Activated CD4-positive, alpha-beta memory T cell treated with anti-CD3 and anti-CD28 coated beads, Interleukin-2, amount 10 ng/mL, durations not matched to agents 7 days and 5 days (primary cell): ENCODE measurements around the gene KMT5C. TPM values are rescaled to one million over a fixed set of nuclear protein-coding genes. Genes with fewer than 3 reads are reported as not detected.

ENCODE experiments used
- CTCF ChIA-PET: fragments of 350-600 bp; sonication (Branson Sonifier 250); formaldehyde crosslinking; loops from one replicate; lab custom pipeline; 2021; ENCODE audit warnings: antibody characterized with exemption, inconsistent platforms; lab: Charles Lee
- POLR2A ChIA-PET: fragments of 350-600 bp; sonication (Branson Sonifier 250); formaldehyde crosslinking; loops from one replicate; lab custom pipeline; 2021; ENCODE audit warnings: antibody characterized with exemption; lab: Charles Lee
- DNase-seq: peaks from one replicate; pipeline ENCODE4 v3.0.0-alpha.2; 2020
- H3K27ac Mint-ChIP-seq: one replicate; pipeline ENCODE4 v1.8.0; 2021; ENCODE audit warnings: mild to moderate bottlenecking, mixed read lengths
- H3K27me3 Mint-ChIP-seq: one replicate; pipeline ENCODE4 v1.8.0; 2021; ENCODE audit warnings: mixed read lengths
- H3K36me3 Mint-ChIP-seq: one replicate; pipeline ENCODE4 v1.8.0; 2021; ENCODE audit warnings: low read depth, mixed read lengths
- H3K4me1 Mint-ChIP-seq: one replicate; pipeline ENCODE4 v1.8.0; 2021; ENCODE audit warnings: mixed read lengths
- H3K4me3 Mint-ChIP-seq: one replicate; pipeline ENCODE4 v1.8.0; 2021; ENCODE audit warnings: mild to moderate bottlenecking, mixed read lengths
- H3K9me3 Mint-ChIP-seq: one replicate; pipeline ENCODE4 v1.8.0; 2021; ENCODE audit warnings: mixed read lengths
- total RNA-seq, 2 experiments: library from RNA; stranded (reverse); gene quantifications; one replicate each; pipeline ENCODE4 v1.2.3, GENCODE V29; 2021

Gene KMT5C
- total RNA-seq, 2 experiments from 2014 or later, result 27.2 to 28.9 TPM

GRCh38 chr19:55353356-55353802, 13.7 kb downstream of the KMT5C start:
- no peak overlapping the region for H3K27ac Mint-ChIP-seq
- ChIA-PET CTCF (no interaction called here), POLR2A (interaction anchor here (0.9 to 2.5 kb wide), 3 partner anchors 14 to 235 kb away, joined by 3 to 13 read pairs (median 3); partner anchors contain the start of genes KMT5C and UBE2S)
- H3K4me1 Mint-ChIP-seq, result peaks cover 34% of the 10 kb centered on the region
- H3K9me3 Mint-ChIP-seq, result no peaks in the 10 kb centered on the region
- H3K27me3 Mint-ChIP-seq, result peaks cover 46% of the 10 kb centered on the region
- H3K36me3 Mint-ChIP-seq, result no peaks in the 10 kb centered on the region
- H3K4me3 Mint-ChIP-seq, result peak overlapping the region; percentile 67
- DNase-seq, result no peak

DNA sequence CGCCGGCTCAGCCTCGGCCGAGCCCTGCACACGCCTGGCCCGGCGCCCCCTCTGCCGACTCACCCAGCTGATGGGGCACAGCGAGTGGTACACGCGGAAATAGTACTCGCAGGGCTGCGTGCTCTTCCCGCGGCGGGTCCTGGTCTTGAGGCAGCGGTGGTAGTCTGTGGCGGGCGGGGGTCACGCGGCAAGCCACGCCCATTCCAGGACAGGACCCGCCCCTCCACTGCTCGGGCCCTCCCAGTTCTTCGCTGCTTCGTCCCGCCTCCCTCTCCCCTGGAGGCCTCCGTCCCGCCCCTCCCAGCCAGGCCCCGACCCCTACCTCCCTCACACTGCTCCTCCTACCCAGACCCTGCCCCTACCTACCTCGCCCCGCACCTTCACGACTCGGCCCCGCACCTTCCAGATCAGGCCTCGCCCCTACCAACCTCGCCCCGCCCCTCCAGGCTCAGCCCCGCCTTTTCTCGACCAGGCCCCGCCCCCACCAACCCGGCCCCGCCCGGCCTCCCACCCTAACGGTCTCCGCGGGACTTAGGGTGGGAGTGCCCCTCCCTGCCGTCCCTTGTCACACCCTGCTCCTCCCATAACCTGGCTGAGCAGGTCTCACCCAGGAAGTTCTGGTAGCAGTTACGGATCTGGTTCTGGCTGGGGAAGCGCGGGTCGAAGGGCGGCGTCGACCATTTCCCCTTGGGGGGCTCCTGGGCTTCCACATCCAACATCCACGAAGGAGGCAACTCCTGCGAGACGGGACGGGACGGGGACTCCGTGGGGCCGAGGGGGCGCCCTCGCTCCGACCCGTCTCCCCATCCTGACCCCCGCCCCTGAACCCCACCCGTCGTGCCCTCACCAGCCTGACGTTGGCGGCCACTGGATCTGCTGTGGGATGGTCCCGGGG, 14.4 kb downstream of the KMT5C start:
- Mint-ChIP-seq H3K4me3 (peak overlapping the region; percentile 67), H3K27me3 (peaks cover 46% of the 10 kb centered on the region), H3K9me3 (no peaks in the 10 kb centered on the region), H3K4me1 (peaks cover 34% of the 10 kb centered on the region), H3K27ac (no peak overlapping the region), H3K36me3 (no peaks in the 10 kb centered on the region)
- DNase-seq, result peak; percentile 71
- ChIA-PET CTCF (no interaction called here), POLR2A (interaction anchor here (0.9 to 2.5 kb wide), 3 partner anchors 15 to 236 kb away, joined by 3 to 13 read pairs (median 3); partner anchors contain the start of genes KMT5C and UBE2S)

- Mint-ChIP-seq H3K27ac (no peak within 1 kb of the TSS), H3K36me3 (no peaks in the 10 kb centered on the region), H3K4me3 (peak within 1 kb of the TSS; percentile 67), H3K4me1 (peaks cover 34% of the 10 kb centered on the region), H3K27me3 (peaks cover 46% of the 10 kb centered on the region), H3K9me3 (no peaks in the 10 kb centered on the region)
- DNase-seq, result no peak
- CTCF ChIA-PET, result interaction anchor here (1.7 kb wide), 1 partner anchor 16 kb away, joined by 4 read pairs; the partner anchor contains the start of gene KMT5C
- POLR2A ChIA-PET, result no interaction called here
These were observed 15.1 kb downstream of the KMT5C start, which contains the start of gene COX6B2 for GRCh38 chr19:55354698-55355212. COX6B2 (minus strand) TSS chr19:55354719; CDS start chr19:55354521, 198 bp downstream.

DNA sequence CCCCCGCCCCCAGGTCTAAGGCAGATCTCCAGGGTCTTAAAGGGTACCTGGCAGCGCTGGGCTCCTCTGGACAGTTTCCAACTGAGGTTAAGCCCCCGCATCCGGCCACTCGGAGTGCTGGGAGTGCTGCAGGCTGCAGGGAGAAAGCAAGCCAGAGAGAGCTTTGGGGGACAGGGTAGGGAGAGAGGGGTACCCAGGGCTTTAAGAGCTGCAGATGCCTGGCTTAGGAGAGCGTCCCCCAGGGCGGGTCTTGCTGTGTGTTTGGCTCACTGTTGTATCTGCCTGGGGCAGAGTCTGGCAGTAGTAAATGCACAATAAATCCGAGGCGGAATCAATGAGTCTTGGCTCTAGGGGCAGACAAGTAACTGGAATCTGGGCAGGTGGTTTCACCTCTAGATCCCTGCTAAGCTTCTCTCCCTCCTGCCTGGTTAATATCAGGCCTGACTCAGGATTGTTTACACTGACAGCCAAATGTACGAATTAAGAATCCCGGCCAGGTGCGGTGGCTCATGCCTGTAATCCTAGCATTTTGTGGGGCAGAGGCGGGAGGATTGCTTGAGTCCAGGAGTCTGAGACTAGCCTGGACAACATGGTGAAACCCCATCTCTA, 15.6 kb downstream of the KMT5C start:
- no peaks in the 10 kb centered on the region for H3K9me3 Mint-ChIP-seq
- H3K4me3 Mint-ChIP-seq, result no peak overlapping the region
- peaks cover 34% of the 10 kb centered on the region for H3K4me1 Mint-ChIP-seq
- H3K27ac Mint-ChIP-seq, result no peak overlapping the region
- POLR2A ChIA-PET, result interaction anchor here (1.1 kb wide), 1 partner anchor 17 kb away, joined by 4 read pairs; no protein-coding TSS in a partner anchor
- peaks cover 46% of the 10 kb centered on the region for H3K27me3 Mint-ChIP-seq
- no peaks in the 10 kb centered on the region for H3K36me3 Mint-ChIP-seq
- DNase-seq, result no peak
- CTCF ChIA-PET, result interaction anchor here (0.6 to 1.7 kb wide), 2 partner anchors 13 to 16 kb away, joined by 3 to 4 read pairs; partner anchors contain the start of gene KMT5C

- Mint-ChIP-seq H3K27ac (no peak overlapping the region), H3K36me3 (no peaks in the 10 kb centered on the region), H3K4me1 (peaks cover 4% of the 10 kb centered on the region), H3K27me3 (peaks cover 21% of the 10 kb centered on the region), H3K9me3 (no peaks in the 10 kb centered on the region), H3K4me3 (no peak overlapping the region)
- ChIA-PET POLR2A (no interaction called here), CTCF (no interaction called here)
- no peak for DNase-seq
These were observed 18.8 kb downstream of the KMT5C start for GRCh38 chr19:55358493-55358892.

DNA sequence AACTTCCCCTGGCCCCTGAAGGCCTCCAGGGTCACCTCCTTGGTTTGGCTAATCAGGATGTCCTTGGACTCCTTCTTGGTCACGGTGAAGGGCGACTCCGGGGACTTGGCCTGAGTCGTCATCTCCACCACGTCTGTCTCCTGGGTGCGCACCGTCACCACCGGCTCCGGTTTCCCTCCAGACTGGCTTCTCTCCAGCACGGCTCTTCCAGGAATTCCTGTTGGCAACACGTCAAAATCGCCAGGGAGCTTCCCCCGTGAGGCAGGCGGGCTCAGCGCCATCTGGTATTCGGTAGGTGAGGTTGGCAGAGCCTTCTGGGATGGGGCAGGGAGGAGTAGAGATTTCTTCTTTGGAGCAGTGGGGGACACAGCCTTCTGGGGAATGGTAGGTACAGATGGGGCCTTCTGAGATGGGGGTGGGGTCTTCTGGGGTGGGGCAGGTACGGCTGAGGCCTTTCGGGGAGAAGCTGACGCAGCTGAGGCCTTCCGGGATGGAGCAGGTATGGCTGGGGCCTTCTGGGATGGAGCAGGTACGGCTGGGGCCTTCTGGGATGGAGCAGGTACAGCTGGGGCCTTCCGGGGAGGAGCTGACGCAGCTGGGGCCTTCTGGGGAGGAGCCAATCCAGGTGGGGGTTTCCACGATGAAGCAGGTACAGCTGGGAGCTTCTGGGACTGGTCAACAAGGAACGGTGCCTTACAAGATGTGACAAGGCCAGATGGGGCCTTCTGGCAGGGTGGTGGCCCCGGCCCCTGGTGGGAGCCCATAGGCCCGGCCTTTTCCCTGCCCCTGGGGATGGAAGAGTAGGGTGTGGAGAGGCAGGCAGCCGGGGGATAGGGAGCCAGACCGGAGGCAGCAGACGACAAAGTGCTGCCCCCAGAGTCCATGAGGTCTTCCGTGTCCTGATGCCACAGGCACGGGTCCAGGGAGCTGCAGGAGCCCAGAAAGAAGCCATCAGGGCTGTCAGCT, 19.6 kb downstream of the KMT5C start:
- ChIA-PET POLR2A (interaction anchor here (1.2 kb wide), 1 partner anchor 48 kb away, joined by 4 read pairs; the partner anchor contains the start of gene UBE2S), CTCF (no interaction called here)
- Mint-ChIP-seq H3K36me3 (no peaks in the 10 kb centered on the region), H3K27ac (no peak overlapping the region), H3K9me3 (no peaks in the 10 kb centered on the region), H3K4me1 (no peaks in the 10 kb centered on the region), H3K27me3 (peaks cover 16% of the 10 kb centered on the region), H3K4me3 (no peak overlapping the region)
- no peak for DNase-seq

DNA sequence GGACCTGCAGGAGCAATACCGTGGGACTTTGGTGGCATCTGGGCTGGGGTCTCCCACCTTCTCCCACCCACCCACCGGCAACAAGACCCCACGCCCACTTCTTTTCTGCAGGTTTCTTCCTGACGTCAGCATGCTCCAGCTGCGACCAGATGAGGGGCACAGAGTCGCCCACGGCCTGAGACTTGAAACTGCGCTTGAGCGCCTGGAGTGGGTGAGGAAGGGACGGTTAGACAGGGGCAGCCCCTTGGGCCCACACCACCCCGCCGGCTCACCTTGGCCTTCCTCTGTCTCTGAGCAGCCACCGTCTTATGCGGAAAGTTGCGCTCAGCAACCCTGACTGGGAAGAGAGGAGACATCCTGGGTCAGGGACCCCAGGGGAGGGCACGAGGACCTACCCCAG, 21.2 kb downstream of the KMT5C start:
- Mint-ChIP-seq H3K4me1 (no peaks in the 10 kb centered on the region), H3K4me3 (no peak overlapping the region), H3K36me3 (no peaks in the 10 kb centered on the region), H3K9me3 (no peaks in the 10 kb centered on the region), H3K27me3 (peaks cover 9% of the 10 kb centered on the region), H3K27ac (no peak overlapping the region)
- DNase-seq, result no peak
- ChIA-PET CTCF (no interaction called here), POLR2A (no interaction called here)

- CTCF ChIA-PET, result no interaction called here
- POLR2A ChIA-PET, result no interaction called here
- Mint-ChIP-seq H3K36me3 (no peaks in the 10 kb centered on the region), H3K27me3 (peaks cover 8% of the 10 kb centered on the region), H3K27ac (no peak overlapping the region), H3K4me3 (no peak overlapping the region), H3K4me1 (no peaks in the 10 kb centered on the region), H3K9me3 (no peaks in the 10 kb centered on the region)
- no peak for DNase-seq
These were observed 22.7 kb downstream of the KMT5C start for GRCh38 chr19:55362174-55362989.

DNA sequence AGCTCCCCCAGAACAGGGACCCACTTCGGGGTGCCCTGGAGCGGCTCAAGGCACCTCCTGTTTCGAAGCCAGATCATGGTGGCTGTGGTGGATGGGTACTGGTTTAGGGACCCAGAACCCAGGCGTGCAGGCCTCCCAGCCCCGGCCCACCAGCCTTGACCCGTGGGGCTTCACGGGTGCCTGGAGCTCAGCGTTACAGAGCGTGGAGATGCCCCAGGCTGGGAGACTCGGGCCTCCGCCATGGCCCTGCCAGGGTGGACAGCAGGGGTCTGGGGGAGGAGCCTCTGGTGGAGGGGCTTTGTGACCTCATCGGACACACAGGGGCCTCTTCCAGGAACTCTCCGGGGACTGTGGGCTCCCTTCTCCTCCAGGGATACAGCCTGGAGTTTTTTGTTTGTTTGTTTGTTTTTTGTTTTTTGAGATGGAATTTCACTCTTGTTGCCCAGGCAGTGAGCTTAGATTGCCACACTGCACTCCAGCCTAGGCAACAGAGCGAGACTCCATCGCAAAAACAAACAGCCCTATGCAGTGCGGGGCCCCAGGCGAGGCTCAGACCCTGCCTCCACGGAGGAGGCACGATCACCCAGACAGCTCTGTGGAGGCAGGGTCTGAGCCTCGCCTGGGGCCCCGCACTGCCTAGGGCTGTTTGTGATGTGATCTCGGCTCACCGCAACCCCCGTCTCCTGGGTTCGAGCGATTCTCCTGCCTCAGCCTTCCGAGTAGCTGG, 23.5 kb downstream of the KMT5C start, which contains the start of gene GARIN5B:
Gene GARIN5B, minus strand, starts transcription at position 271 of the 727 bp plus-strand sequence. Its CDS starts 194 bp downstream, at position 77.
- Mint-ChIP-seq H3K4me3 (no peak within 1 kb of the TSS), H3K36me3 (no peaks in the 10 kb centered on the region), H3K27me3 (peaks cover 9% of the 10 kb centered on the region), H3K9me3 (no peaks in the 10 kb centered on the region), H3K27ac (no peak within 1 kb of the TSS), H3K4me1 (no peaks in the 10 kb centered on the region)
- POLR2A ChIA-PET, result no interaction called here
- CTCF ChIA-PET, result no interaction called here
- DNase-seq, result no peak

DNA sequence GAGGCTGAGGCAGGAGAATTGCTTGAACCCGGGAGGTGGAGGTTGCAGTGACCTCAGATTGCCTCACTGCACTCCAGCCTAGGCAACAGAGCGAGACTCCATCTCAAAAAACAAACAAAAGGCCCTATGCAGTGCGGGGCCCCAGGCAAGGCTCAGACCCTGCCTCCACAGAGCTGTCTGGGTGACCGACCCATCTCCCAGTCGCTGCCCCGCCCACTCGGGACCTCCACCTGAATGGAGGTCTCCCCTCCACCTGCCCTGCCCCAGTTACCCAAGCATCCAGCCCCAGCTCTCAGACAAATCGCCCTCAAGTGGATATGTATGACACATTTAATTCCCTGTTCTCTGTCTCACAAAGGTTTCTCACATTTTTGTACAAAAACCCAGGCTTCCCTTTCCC, 25.6 kb downstream of the KMT5C start:
- H3K27ac Mint-ChIP-seq, result no peak overlapping the region
- H3K9me3 Mint-ChIP-seq, result no peaks in the 10 kb centered on the region
- DNase-seq, result no peak
- no peaks in the 10 kb centered on the region for H3K36me3 Mint-ChIP-seq
- CTCF ChIA-PET, result interaction anchor here (0.5 to 0.9 kb wide), 2 partner anchors 26 to 81 kb away, joined by 3 read pairs; partner anchors contain the start of gene KMT5C
- peaks cover 19% of the 10 kb centered on the region for H3K27me3 Mint-ChIP-seq
- POLR2A ChIA-PET, result no interaction called here
- peaks cover 2% of the 10 kb centered on the region for H3K4me1 Mint-ChIP-seq
- H3K4me3 Mint-ChIP-seq, result no peak overlapping the region

- Mint-ChIP-seq H3K27ac (no peak overlapping the region), H3K36me3 (no peaks in the 10 kb centered on the region), H3K27me3 (peaks cover 25% of the 10 kb centered on the region), H3K4me1 (peaks cover 4% of the 10 kb centered on the region), H3K9me3 (no peaks in the 10 kb centered on the region), H3K4me3 (no peak overlapping the region)
- no peak for DNase-seq
- CTCF ChIA-PET, result interaction anchor here (0.6 to 0.9 kb wide), 2 partner anchors 27 to 53 kb away, joined by 3 read pairs; partner anchors contain the start of gene KMT5C
- POLR2A ChIA-PET, result interaction anchor here (0.9 kb wide), 1 partner anchor 27 kb away, joined by 3 read pairs; no protein-coding TSS in a partner anchor
These were observed 26.3 kb downstream of the KMT5C start for GRCh38 chr19:55365964-55366363.
